Natural killer cell (primary cell): ENCODE results near the gene PCDHGB5. TPM values are rescaled to one million over a fixed set of nuclear protein-coding genes. Genes with fewer than 3 reads are reported as not detected.
"Not testable (repeated sequence)": the region's sequence is repeated elsewhere in the genome, so short reads cannot be mapped to it uniquely, and the experiment has no call there.

Experiments
- ATAC-seq, 3 donors: fragments of 150-1000 bp in 2 of 3; fragments of 200-7000 bp in 1 of 3; cut with Tn5 transposase; 1 replicate in 1 of 3; 2 replicates in 2 of 3; pipeline ENCODE4 v1.10.0; 2021; ENCODE audit warnings: mild to moderate bottlenecking in 2 of 3, moderate library complexity in 2 of 3
- DNase-seq, 2 donors: peaks; one replicate each; pipeline versions ENCODE4 v3.0.0 to v3.0.0-alpha.2; 2013 to 2021; ENCODE audit warnings: mixed read lengths in 1 of 2
- H3K27ac ChIP-seq: one replicate; pipeline ENCODE4 v1.5.1; 2013; ENCODE audit warnings: mild to moderate bottlenecking, low read length
- H3K27me3 ChIP-seq: one replicate; pipeline ENCODE4 v1.6.1; 2013; ENCODE audit warnings: low read length; ENCODE audit not compliant: control insufficient read depth, insufficient read depth
- H3K36me3 ChIP-seq: one replicate; pipeline ENCODE4 v1.6.1; 2013; ENCODE audit warnings: low read length; ENCODE audit not compliant: control insufficient read depth, insufficient read depth
- H3K4me1 ChIP-seq: one replicate; pipeline ENCODE4 v1.6.1; 2013; ENCODE audit warnings: low read length; ENCODE audit not compliant: control insufficient read depth, insufficient read depth
- H3K4me3 ChIP-seq: one replicate; pipeline ENCODE4 v1.5.1; 2013; ENCODE audit warnings: low read length
- H3K9me3 ChIP-seq: one replicate; pipeline ENCODE4 v1.6.1; 2013; ENCODE audit warnings: low read length; ENCODE audit not compliant: control insufficient read depth, insufficient read depth
- H3K27ac Mint-ChIP-seq, 2 donors: one replicate each; pipeline ENCODE4 v1.8.0; 2022; ENCODE audit warnings: mild to moderate bottlenecking in 2 of 2, mixed read lengths in 2 of 2, moderate library complexity in 1 of 2
- H3K27me3 Mint-ChIP-seq, 2 donors: one replicate each; pipeline ENCODE4 v1.8.0; 2022; ENCODE audit warnings: low read depth in 2 of 2, mixed read lengths in 2 of 2
- H3K36me3 Mint-ChIP-seq: one replicate; pipeline ENCODE4 v1.8.0; 2022; ENCODE audit warnings: mixed read lengths
- H3K4me1 Mint-ChIP-seq, 2 donors: one replicate each; pipeline ENCODE4 v1.8.0; 2022; ENCODE audit warnings: mixed read lengths in 2 of 2
- H3K4me3 Mint-ChIP-seq: one replicate; pipeline ENCODE4 v1.8.0; 2022; ENCODE audit warnings: mild to moderate bottlenecking, moderate library complexity, mixed read lengths
- H3K9me3 Mint-ChIP-seq, 2 donors: one replicate each; pipeline ENCODE4 v1.8.0; 2022; ENCODE audit warnings: mixed read lengths in 2 of 2
- CTCF ChIP-seq: fragments of 200-600 bp; IDR thresholded peaks from one replicate; pipeline ENCODE4 v1.8.0; 2022; ENCODE audit warnings: antibody characterized with exemption
- WGBS: methylation state at CpG from one replicate; pipeline ENCODE4 v1.1.7; 2013; ENCODE audit warnings: missing lambda C conversion rate; ENCODE audit not compliant: insufficient coverage; 5-methylcytosine and 5-hydroxymethylcytosine counted together
- intact Hi-C: fragments of 100-400 bp; cut with micrococcal nuclease; formaldehyde crosslinking; loops from one replicate; pipeline ENCODE4 v1.14.2; 2022
- total RNA-seq, 4 donors: library from RNA; stranded (reverse); fragments of 120-200 nt in 1 of 4; gene quantifications; one replicate each; pipeline versions ENCODE4 v1.2.3 to v1.2.4, GENCODE V29; 2013 to 2022

Gene PCDHGB5
- total RNA-seq, 3 donors from 2014 or later (not counting 1 experiment from before 2014, with no cell fraction given), result 1.3 to 4.2 (median 3.1) TPM

DNA sequence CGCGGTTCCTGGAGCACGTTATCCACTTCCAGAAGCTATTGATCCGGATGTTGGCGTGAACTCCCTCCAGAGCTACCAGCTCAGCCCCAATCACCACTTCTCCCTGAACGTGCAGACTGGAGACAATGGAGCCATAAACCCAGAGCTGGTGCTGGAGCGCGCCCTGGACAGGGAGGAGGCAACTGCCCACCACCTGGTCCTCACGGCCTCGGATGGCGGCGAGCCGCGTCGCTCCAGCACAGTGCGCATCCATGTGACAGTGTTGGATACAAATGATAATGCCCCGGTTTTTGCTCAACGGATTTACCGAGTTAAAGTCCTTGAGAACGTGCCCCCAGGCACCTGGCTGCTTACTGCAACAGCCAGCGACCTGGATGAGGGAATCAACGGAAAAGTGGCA, 5.6 kb downstream of the PCDHGB5 start:
- H3K36me3 Mint-ChIP-seq, result peaks cover 5% of the 10 kb centered on the region
- no peaks in the 10 kb centered on the region for H3K36me3 ChIP-seq
- H3K27me3 Mint-ChIP-seq, result peaks cover 57 to 59% of the 10 kb centered on the region in 2 donors
- intact Hi-C loops, result no loop called here
- H3K27ac Mint-ChIP-seq, result no peak overlapping the region
- peaks cover 0 to 5% of the 10 kb centered on the region in 2 donors for H3K9me3 Mint-ChIP-seq
- WGBS, result 40% methylated on average over 22 of the region's 22 CpGs
- H3K27me3 ChIP-seq, result peaks cover 59% of the 10 kb centered on the region
- H3K4me3 Mint-ChIP-seq, result peak overlapping the region; percentile 85
- DNase-seq, result no peak
- peaks cover 11% of the 10 kb centered on the region for H3K4me1 ChIP-seq
- no peak overlapping the region for H3K27ac ChIP-seq
- H3K9me3 ChIP-seq, result peaks cover 30% of the 10 kb centered on the region
- H3K4me1 Mint-ChIP-seq, result peaks cover 12 to 22% of the 10 kb centered on the region in 2 donors
- no peak overlapping the region for H3K4me3 ChIP-seq
- ATAC-seq, result no peak
- no peak for TF ChIP-seq CTCF

GRCh38 chr5:141407790-141408505, 10.2 kb downstream of the PCDHGB5 start, which contains the start of gene PCDHGB6:
Gene PCDHGB6, plus strand, starts transcription at chr5:141408021. Its CDS starts 182 bp downstream, at chr5:141408203.
- intact Hi-C loops, result not testable (repeated sequence)

GRCh38 chr5:141409598-141410306, 12.0 kb downstream of the PCDHGB5 start:
- intact Hi-C loops, result loop anchor here (5.0 kb wide), 1 partner anchor 103 kb away; no protein-coding TSS in a partner anchor
- DNase-seq (no peak), ATAC-seq (no peak)
- H3K27me3 ChIP-seq, result peaks cover 62% of the 10 kb centered on the region
- H3K4me1 ChIP-seq, result peaks cover 20% of the 10 kb centered on the region
- H3K36me3 ChIP-seq, result no peaks in the 10 kb centered on the region
- H3K36me3 Mint-ChIP-seq, result peaks cover 31% of the 10 kb centered on the region
- peaks cover 2 to 7% of the 10 kb centered on the region in 2 donors for H3K9me3 Mint-ChIP-seq
- H3K4me3 Mint-ChIP-seq, result no peak overlapping the region
- no peak for TF ChIP-seq CTCF
- no peak overlapping the region for H3K4me3 ChIP-seq
- H3K27ac Mint-ChIP-seq, result peak overlapping the region; percentile 70 to 82
- peaks cover 24% of the 10 kb centered on the region for H3K9me3 ChIP-seq
- no peak overlapping the region for H3K27ac ChIP-seq
- H3K4me1 Mint-ChIP-seq, result peaks cover 34 to 49% of the 10 kb centered on the region in 2 donors
- H3K27me3 Mint-ChIP-seq, result peaks cover 47 to 52% of the 10 kb centered on the region in 2 donors
- 39% methylated on average over 64 of the region's 64 CpGs for WGBS

More at GRCh38 chr5:141407790-141408505, 10.2 kb downstream of the PCDHGB5 start, which contains the start of gene PCDHGB6:
- ATAC-seq (peak; percentile 77 to 82 (median 80)), DNase-seq (peak; percentile 43 to 49)
- Mint-ChIP-seq H3K27me3 (peaks cover 44 to 49% of the 10 kb centered on the region in 2 donors), H3K27ac (peak within 1 kb of the TSS; percentile 74 to 80), H3K4me1 (peaks cover 17 to 33% of the 10 kb centered on the region in 2 donors), H3K4me3 (peak within 1 kb of the TSS; percentile 87), H3K36me3 (peaks cover 21% of the 10 kb centered on the region)
- peak within 1 kb of the TSS; percentile 42 for H3K27ac ChIP-seq
- WGBS, result 14% methylated on average over 46 of the region's 51 CpGs
- peak; percentile 54 for TF ChIP-seq CTCF
- not testable (repeated sequence) for H3K36me3 ChIP-seq, H3K9me3 Mint-ChIP-seq
- peaks cover 25% of the 10 kb centered on the region for H3K9me3 ChIP-seq
- peak within 1 kb of the TSS; percentile 25 for H3K4me3 ChIP-seq
- H3K4me1 ChIP-seq, result peaks cover 13% of the 10 kb centered on the region
- peaks cover 57% of the 10 kb centered on the region for H3K27me3 ChIP-seq
